GM21528 (cell line): ENCODE measurements around the gene UQCC5.
"Not testable (repeated sequence)": the region's sequence is repeated elsewhere in the genome, so short reads cannot be mapped to it uniquely, and the experiment has no call there.

ENCODE experiments used
- ATAC-seq: cut with Tn5 transposase; IDR thresholded peaks from one replicate; pipeline ENCODE4 v1.9.1; 2021; ENCODE audit warnings: mild to moderate bottlenecking, moderate library complexity; ENCODE audit not compliant: unreplicated experiment, low FRiP score

UQCC5 gene

GRCh38 chr3:52521881-52522650 is 14.3 kb upstream of the UQCC5 start:
- ATAC-seq = no peak

GRCh38 chr3:52522651-52523251 is 13.7 kb upstream of the UQCC5 start:
- ATAC-seq = no peak

GRCh38 chr3:52523386-52524257 is 12.8 kb upstream of the UQCC5 start:
- no peak for ATAC-seq

DNA sequence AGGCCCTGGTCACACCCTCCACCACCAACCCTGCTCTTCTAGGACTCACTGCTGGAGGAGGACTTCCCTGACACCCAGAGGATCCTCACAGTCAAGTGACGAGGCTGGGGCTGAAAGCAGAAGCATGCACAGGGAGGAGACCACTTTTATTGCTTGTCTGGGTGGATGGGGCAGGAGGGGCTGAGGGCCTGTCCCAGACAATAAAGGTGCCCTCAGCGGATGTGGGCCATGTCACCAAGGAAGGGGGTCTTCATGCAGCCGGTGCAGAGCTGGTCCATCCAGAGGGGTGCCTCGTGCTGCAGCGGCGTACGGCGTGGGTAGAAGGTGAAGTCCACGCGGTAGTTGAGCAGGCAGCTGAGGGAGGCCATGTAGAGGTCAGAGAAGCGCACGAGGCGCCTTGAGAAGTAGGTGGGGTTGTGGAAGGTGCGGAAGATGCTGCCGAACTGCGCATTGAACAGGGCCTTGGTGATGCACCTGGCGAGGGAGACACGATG is 12.1 kb upstream of the UQCC5 start:
- ATAC-seq = no peak

- no peak for ATAC-seq
These were observed 11.4 kb upstream of the UQCC5 start for GRCh38 chr3:52524752-52525679.

DNA sequence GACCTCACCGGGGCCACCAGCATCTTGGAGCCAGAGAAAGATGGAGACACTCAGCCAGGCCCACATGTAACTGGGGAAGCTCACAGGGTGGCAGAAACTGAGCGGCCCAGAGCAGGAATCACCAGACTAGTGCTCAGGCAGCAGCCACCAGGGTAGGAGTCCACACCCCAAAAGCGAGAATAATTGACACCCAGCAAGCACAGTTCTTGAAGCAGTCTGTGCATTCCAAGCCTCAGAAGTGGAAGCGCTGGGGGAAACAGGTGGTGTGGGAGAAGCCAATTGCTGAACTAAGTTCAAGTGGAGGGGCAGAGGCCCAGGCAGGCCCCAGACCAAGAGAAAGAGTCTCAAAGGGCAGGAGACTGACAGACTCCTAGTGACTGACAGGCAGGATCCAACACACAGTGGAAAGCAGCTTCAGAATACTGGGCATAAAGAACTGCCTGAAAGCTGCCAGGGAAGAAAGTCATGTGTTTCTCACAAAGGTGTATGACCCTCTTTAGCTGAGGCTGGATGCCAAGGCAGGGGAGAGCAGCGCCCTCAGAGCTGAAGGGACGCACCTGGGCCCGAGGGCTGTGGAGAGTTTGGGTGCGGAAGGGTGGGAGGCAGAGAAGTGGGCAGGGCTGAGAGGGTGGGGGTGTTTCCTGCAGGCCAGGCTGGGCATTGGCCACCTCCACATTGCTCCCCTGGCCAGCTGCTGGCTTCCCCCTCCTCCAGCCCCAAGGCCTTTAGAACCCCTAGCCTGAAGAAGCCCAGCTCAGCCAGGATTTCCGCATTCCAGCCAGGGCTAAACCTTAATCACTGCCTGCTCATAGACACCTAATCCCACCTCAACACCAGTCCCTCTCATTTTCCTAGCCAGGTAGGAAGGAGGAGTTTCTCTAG is 10.5 kb upstream of the UQCC5 start:
- ATAC-seq = no peak

- not testable (repeated sequence) for ATAC-seq
These were observed 9.8 kb upstream of the UQCC5 start for GRCh38 chr3:52526671-52527038.

GRCh38 chr3:52527039-52527731 is 9.2 kb upstream of the UQCC5 start:
- ATAC-seq = no peak

- ATAC-seq = no peak
These were observed 8.4 kb upstream of the UQCC5 start for GRCh38 chr3:52527732-52528585.

- ATAC-seq = no peak
These were observed 7.6 kb upstream of the UQCC5 start for GRCh38 chr3:52528586-52529375.

DNA sequence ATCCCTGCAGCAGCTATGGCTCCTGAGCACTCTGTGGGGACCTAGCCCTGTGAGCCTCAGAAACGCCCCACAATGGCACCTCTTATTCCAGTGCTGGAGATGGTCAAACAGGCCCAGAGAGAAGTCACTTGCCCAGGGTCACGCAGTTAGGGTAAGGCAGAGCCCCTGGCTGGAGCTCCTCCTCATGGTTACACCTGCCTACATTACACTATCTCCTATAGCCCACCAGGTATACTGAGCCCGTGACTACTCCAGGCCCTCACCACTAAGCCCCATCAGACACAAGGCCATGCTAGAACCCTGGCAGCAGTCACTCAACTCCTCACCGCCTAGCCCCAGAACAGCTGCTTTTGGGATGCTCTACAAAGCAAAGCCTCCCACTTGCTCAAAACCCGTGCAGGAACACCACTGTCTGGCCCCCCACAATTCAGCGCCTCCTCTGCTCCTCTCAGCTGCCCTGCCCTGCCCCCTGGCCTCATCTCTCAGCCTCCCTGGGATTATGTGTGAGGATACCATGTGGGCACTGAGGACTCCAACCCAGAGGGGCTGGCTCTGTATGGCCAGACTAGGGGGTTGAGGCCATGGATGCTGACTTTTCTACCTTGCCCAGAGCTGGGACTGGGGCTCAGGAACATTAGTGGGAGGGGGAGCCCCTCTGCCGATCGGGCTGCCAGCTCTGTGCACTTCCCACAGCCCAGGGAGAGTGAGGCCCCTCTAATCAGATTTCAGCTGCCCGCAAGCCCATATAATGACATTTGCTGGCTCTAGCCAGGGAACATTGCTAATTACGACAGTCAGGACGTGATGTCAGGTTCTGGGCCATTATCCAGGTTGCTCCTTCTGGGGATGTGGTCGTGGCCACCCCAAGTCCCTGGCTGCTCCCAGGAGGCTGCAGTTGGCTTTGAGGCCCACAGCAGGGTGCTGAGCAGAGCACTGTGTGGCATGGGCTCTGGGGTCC is 6.8 kb upstream of the UQCC5 start:
- ATAC-seq = no peak

GRCh38 chr3:52530918-52531826 is 5.2 kb upstream of the UQCC5 start:
- ATAC-seq = no peak

- no peak for ATAC-seq
These were observed 4.4 kb upstream of the UQCC5 start for GRCh38 chr3:52531860-52532516.

- ATAC-seq = no peak
These were observed 3.9 kb upstream of the UQCC5 start for GRCh38 chr3:52532517-52532837.
